ENCODE data around the gene CT83.

CT83 gene

GRCh38 chrX:116462822-116463221 is at the start of gene CT83:
TSS of gene CT83 (minus strand) at chrX:116462976. CDS start at chrX:116462856, 120 bp downstream.
- no peak for DNase-seq (ENCODE audit: low read depth in 2 of 2, low spot score in 1 of 2)

DNA sequence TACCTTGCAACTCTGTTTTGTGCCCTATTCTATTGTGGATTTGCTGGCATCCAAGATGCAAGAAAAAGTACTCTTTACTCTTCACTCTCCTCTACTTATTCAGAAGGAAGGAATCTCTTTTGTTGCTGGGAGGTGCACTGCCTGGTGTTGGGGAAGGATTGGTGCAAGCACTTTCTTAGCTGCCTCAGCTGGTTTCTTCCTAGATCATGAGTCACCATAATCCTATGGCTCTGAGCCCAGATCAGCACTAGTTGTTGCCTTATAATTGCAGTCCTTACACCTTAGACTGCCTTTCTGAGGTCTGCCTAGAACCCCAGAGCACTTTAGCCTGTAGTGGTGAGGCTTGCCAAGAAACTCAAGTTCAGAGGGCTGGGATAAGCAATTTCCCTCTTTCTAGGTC is 37.0 kb upstream of the CT83 start:
- DNase-seq (ENCODE audit: low read depth in 2 of 2, low spot score in 1 of 2): no peak

GRCh38 chrX:116493271-116493670 is 30.5 kb upstream of the CT83 start:
- DNase-seq (ENCODE audit: low read depth in 2 of 2, low spot score in 1 of 2): no peak

DNA sequence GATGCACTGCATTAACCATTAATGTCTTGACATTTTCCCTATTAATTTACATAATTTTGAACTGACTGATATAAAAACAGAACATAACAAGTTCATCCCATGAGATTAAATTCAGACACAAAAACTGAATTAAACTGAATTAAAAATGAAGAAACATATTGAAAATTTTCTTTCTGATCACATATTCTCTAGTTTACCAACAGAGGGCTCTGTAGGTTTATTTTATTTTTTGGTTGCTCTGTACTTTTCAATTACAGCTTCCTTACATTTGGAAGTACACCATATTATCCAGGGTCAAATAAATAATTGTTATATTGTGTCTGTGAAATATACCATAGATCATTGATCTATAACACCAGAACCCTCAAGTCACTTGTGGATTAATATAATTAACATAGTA is 27.3 kb upstream of the CT83 start:
- no peak for DNase-seq (ENCODE audit: low read depth in 2 of 2, low spot score in 1 of 2)

DNA sequence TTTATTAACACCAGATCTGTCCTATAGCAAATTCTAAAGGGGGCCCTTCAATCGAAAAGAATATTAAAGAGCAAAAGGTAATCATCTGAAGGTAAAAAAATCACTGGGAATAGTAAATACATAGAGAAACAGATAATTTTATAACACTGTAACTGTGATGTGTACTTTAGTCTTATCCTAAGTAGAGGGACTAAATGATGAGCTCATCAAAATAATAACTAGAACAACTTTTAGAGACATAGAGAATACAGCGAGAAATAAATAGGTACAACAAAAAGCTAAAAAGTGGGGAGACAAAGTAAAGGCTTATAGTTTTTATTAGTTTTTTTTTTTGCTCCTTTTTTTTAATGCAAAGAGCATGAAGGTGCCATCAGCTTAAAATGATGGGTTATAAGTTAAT is 17.3 kb upstream of the CT83 start:
- DNase-seq (ENCODE audit: low read depth in 2 of 2, low spot score in 1 of 2): no peak

- DNase-seq (ENCODE audit: low read depth in 2 of 2, low spot score in 1 of 2): no peak
These were observed 13.6 kb downstream of the CT83 start for GRCh38 chrX:116449156-116449555.

- DNase-seq (ENCODE audit: low read depth in 2 of 2, low spot score in 1 of 2): no peak
These were observed 26.4 kb downstream of the CT83 start, which contains the start of gene SLC6A14 for GRCh38 chrX:116436358-116436816. TSS of gene SLC6A14 (plus strand) at chrX:116436606. CDS start at chrX:116436710, 104 bp downstream.

GRCh38 chrX:116435597-116435996 is 27.2 kb downstream of the CT83 start:
- DNase-seq (ENCODE audit: low read depth in 2 of 2, low spot score in 1 of 2): no peak

- DNase-seq (ENCODE audit: low read depth in 2 of 2, low spot score in 1 of 2): no peak
These were observed 34.8 kb downstream of the CT83 start for GRCh38 chrX:116427978-116428377.

DNA sequence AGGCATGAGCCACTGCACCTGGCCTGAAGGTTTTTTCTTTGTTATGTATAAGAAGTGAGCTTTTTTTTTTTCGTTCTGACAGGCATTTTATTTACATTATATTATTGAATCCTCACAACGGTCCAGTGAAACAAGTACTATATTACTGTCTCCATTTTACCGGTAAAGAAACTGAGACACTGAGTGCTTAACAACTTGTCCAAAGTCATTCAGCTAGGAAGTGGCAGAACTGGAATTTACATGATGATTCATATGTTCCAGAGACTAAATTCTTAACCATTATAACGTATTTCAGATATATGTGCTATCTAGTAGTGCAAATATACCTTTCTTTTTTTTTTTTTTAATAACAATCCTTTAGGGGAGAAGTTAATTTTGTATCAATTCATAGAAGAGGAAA is 44.8 kb downstream of the CT83 start:
- no peak for DNase-seq (ENCODE audit: low read depth in 2 of 2, low spot score in 1 of 2)

DNA sequence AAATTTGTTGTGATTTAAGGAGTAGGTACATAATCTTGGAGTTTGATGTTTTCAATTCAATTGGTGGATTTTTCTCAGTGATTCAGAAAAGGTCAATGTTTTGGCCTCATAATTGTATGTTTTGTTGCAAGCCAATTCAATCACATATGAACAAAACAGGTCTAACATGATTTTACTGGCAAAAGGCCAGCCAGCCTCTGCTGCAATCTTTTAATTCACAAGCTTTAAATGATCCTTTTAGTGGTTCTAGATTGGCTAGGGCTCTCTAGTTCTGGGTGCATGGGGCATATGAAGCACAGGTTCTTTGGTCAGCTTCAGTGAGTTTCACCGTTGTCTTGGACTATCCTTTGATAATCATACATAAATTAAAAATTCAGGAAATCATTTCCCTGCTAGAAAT is 45.6 kb downstream of the CT83 start:
- DNase-seq (ENCODE audit: low read depth in 2 of 2, low spot score in 1 of 2): no peak

DNA sequence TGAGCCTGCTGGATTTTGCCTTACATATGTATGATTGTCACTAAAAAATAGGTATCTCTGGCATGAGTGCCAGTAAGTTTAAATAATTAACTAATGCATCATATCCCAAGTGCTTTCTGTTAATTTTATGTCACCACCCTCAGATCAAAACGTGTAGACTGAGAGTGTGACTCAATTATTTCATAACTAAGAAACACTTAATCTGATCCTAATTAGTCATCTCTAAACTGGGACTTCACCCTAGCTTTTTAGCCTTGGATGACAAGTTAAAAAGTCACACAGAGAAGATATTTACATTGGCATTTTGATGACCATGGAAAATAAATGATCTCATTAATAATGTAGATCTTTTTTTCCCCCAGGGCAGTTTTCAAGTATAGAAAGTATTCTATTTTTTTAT is 49.5 kb downstream of the CT83 start:
- DNase-seq (ENCODE audit: low read depth in 2 of 2, low spot score in 1 of 2): no peak

All from stimulated activated CD8-positive, alpha-beta memory T cell treated with anti-CD3 and anti-CD28 coated beads, Interleukin-4, amount 100 ng/mL, for 1 hour (primary cell).